Fibroblast of pulmonary artery (primary cell): ENCODE data around the gene EPG5.
"Not testable (repeated sequence)": the region's sequence is repeated elsewhere in the genome, so short reads cannot be mapped to it uniquely, and the experiment has no call there.

Experiments
- DNase-seq: peaks from one replicate; pipeline ENCODE4 v3.0.0-alpha.2; 2010; ENCODE audit warnings: low read depth
- H3K4me3 ChIP-seq: replicated peaks from 2 replicates; pipeline ENCODE4 v1.5.1; 2011; ENCODE audit warnings: low read depth, mild to moderate bottlenecking, control low read depth, low read length, moderate library complexity
- TF ChIP-seq, protein P1 (sequence below): IDR thresholded peaks from 2 replicates; pipeline ENCODE4 v1.5.1; 2011; ENCODE audit warnings: mild to moderate bottlenecking, control low read depth, low read length, inconsistent platforms; ENCODE audit errors: missing control alignments

Gene EPG5

GRCh38 chr18:45820106-45820745 lies 146.9 kb downstream of the EPG5 start:
- TF ChIP-seq, protein P1, sequence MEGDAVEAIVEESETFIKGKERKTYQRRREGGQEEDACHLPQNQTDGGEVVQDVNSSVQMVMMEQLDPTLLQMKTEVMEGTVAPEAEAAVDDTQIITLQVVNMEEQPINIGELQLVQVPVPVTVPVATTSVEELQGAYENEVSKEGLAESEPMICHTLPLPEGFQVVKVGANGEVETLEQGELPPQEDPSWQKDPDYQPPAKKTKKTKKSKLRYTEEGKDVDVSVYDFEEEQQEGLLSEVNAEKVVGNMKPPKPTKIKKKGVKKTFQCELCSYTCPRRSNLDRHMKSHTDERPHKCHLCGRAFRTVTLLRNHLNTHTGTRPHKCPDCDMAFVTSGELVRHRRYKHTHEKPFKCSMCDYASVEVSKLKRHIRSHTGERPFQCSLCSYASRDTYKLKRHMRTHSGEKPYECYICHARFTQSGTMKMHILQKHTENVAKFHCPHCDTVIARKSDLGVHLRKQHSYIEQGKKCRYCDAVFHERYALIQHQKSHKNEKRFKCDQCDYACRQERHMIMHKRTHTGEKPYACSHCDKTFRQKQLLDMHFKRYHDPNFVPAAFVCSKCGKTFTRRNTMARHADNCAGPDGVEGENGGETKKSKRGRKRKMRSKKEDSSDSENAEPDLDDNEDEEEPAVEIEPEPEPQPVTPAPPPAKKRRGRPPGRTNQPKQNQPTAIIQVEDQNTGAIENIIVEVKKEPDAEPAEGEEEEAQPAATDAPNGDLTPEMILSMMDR = no peak
- no peak overlapping the region for H3K4me3 ChIP-seq
- no peak for DNase-seq

DNA sequence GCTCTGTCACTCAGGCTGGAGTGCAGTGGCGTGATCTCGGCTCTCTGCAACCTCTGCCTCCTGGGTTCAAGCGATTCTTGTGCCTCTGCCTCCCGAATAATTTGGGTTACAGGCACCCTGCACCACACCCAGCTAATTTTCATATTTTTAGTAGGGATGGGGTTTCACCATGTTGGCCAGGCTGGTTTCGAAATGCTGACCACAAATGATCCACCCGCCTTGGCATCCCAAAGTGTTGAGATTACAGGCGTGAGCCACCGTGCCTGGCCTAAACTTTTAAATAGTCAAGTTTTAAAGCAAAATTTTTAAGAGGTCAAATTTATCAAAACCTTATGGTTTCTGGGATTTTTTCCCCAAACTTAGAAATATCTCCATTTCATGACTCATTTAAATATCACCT lies 148.4 kb downstream of the EPG5 start:
- DNase-seq, H3K4me3 ChIP-seq: not testable (repeated sequence)

DNA sequence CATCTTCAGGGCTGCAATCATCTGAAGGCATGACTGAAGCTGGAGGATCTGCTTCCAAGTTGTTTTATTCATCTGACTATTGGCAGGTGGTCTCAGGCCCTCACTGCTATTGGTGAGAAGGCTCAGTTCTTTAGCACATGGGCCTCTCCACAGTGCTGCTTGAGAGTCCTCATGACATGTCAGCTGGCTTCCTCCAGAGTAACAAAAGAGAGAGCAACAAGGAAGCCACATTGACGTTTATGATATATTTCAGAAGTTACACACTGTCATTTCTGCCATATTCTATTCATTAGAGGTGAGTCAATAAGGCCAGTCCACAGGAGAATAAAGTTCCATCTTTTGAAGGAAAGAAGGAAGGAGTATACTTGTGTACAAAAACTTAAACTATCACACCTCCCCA lies 149.6 kb downstream of the EPG5 start:
- no peak overlapping the region for H3K4me3 ChIP-seq
- DNase-seq = no peak
- TF ChIP-seq, protein P1 = no peak

- not testable (repeated sequence) for DNase-seq, H3K4me3 ChIP-seq
Measured at GRCh38 chr18:45814733-45815132, 152.4 kb downstream of the EPG5 start.

- DNase-seq, H3K4me3 ChIP-seq: not testable (repeated sequence)
Measured at GRCh38 chr18:45807144-45807543, 160.0 kb downstream of the EPG5 start.

DNA sequence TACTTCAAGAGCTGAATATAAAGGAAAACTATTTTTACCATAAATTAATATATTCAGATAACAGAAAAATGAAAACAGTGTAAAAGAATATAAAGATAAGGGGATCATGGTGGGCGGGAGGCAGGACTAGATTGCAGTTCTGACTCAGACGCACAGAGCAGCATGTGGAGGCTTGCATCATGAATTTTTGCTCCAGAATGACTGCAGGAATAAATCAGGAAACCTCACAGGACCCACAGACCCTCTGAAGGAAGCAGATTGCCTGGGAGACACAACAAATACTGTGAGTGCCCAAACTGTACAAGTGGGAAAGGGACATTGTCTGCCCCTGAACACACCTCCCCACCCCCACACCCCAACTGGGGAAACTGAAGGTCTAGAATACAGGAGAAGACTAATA lies 160.9 kb downstream of the EPG5 start:
- TF ChIP-seq, protein P1 = no peak
- peak; percentile 75 for DNase-seq

GRCh38 chr18:45805551-45805950 lies 161.6 kb downstream of the EPG5 start:
- TF ChIP-seq, protein P1 = no peak
- DNase-seq = peak; percentile 53
- no peak overlapping the region for H3K4me3 ChIP-seq

More for the DNA sequence above, 160.9 kb downstream of the EPG5 start:
- H3K4me3 ChIP-seq = no peak overlapping the region

- DNase-seq = peak; percentile 92
- H3K4me3 ChIP-seq = no peak overlapping the region
- TF ChIP-seq, protein P1 = no peak
Measured at GRCh38 chr18:45802814-45803492, 164.2 kb downstream of the EPG5 start.
